H1 (cell line): ENCODE results near the gene CFDP1. TPM values are rescaled to one million over a fixed set of nuclear protein-coding genes. Genes with fewer than 3 reads are reported as not detected.

Experiments used
- CTCF ChIA-PET: fragments of 300-600 bp; sonication (Branson Sonifier 250); formaldehyde crosslinking; loops from one replicate; lab custom pipeline; 2021; ENCODE audit not compliant: partially characterized antibody; lab: Charles Lee
- POLR2A ChIA-PET: fragments of 300-600 bp; sonication (Branson Sonifier 250); formaldehyde crosslinking; loops from one replicate; lab custom pipeline; 2021; ENCODE audit warnings: inconsistent platforms; ENCODE audit not compliant: partially characterized antibody; lab: Charles Lee
- DNase-seq, 2 experiments: peaks; one replicate each; pipeline versions ENCODE4 v3.0.0 to v3.0.0-alpha.2; 2010 to 2022; ENCODE audit warnings: low spot score in 2 of 2, low read depth in 1 of 2, mixed read lengths in 1 of 2
- FAIRE-seq: peaks from 2 replicates; lab custom pipeline; 2011; peaks lifted over from hg19 to GRCh38; lab: Jason Lieb, UNC
- H2AFZ ChIP-seq: 2 replicates; pipeline ENCODE4 v1.8.1; 2012; ENCODE audit warnings: low read length, inconsistent platforms
- H2AK5ac ChIP-seq: 2 replicates; pipeline ENCODE4 v1.6.1; 2013; ENCODE audit warnings: low read depth, low read length
- H2BK120ac ChIP-seq: replicated peaks from 2 replicates; pipeline ENCODE3; 2013; ENCODE audit warnings: low read depth, low read length, inconsistent platforms
- H2BK12ac ChIP-seq: 2 replicates; pipeline ENCODE4 v1.6.1; 2013; ENCODE audit warnings: low read depth, low read length
- H2BK15ac ChIP-seq: 2 replicates; pipeline ENCODE4 v1.6.1; 2013; ENCODE audit warnings: low read length
- H2BK20ac ChIP-seq: 2 replicates; pipeline ENCODE4 v1.6.1; 2013; ENCODE audit warnings: low read length
- H2BK5ac ChIP-seq: 2 replicates; pipeline ENCODE4 v1.6.1; 2013; ENCODE audit warnings: low read depth, low read length
- H3K14ac ChIP-seq: 2 replicates; pipeline ENCODE4 v1.6.1; 2013; ENCODE audit warnings: inconsistent platforms; ENCODE audit not compliant: insufficient read length
- H3K18ac ChIP-seq: 2 replicates; pipeline ENCODE4 v1.6.1; 2013; ENCODE audit warnings: low read length; ENCODE audit errors: extremely low read depth
- H3K23ac ChIP-seq: 2 replicates; pipeline ENCODE4 v1.6.1; 2013; ENCODE audit warnings: inconsistent platforms; ENCODE audit not compliant: insufficient read length
- H3K23me2 ChIP-seq: 2 replicates; pipeline ENCODE4 v1.6.1; 2013; ENCODE audit warnings: low read depth, low read length
- H3K27ac ChIP-seq: 2 replicates; pipeline ENCODE4 v1.6.1; 2011; ENCODE audit warnings: low read depth, low read length, inconsistent platforms
- H3K27me3 ChIP-seq, 4 experiments: replicated peaks in 1 of 4; 1 replicate in 1 of 4; 2 replicates in 3 of 4; pipeline versions ENCODE4 v1.6.1 to v1.8.1; 2011 to 2013; ENCODE audit warnings: low read length in 3 of 4, mild to moderate bottlenecking in 3 of 4, inconsistent platforms in 2 of 4, mixed read lengths in 2 of 4, moderate library complexity in 1 of 4; ENCODE audit not compliant: control insufficient read depth in 3 of 4, insufficient read depth in 3 of 4; ENCODE audit errors: extremely low read depth in 1 of 4
- H3K36me3 ChIP-seq, 4 experiments: 2 replicates each; pipeline versions ENCODE4 v1.6.1 to v1.8.1; 2011 to 2013; ENCODE audit warnings: mild to moderate bottlenecking in 4 of 4, low read length in 3 of 4, moderate library complexity in 2 of 4, control low read depth in 1 of 4, inconsistent platforms in 1 of 4; ENCODE audit not compliant: insufficient read depth in 4 of 4, control insufficient read depth in 2 of 4
- H3K4ac ChIP-seq: replicated peaks from 2 replicates; pipeline ENCODE3; 2013; ENCODE audit warnings: low read length, low read depth, mixed read lengths, inconsistent platforms; ENCODE audit not compliant: insufficient read length
- H3K4me1 ChIP-seq, 4 experiments: replicated peaks in 1 of 4; 1 replicate in 1 of 4; 2 replicates in 3 of 4; pipeline versions ENCODE4 v1.6.1 to v1.8.1; 2011 to 2013; ENCODE audit warnings: low read length in 3 of 4, inconsistent platforms in 2 of 4, mixed read lengths in 1 of 4; ENCODE audit not compliant: insufficient read depth in 4 of 4, control insufficient read depth in 3 of 4
- H3K4me2 ChIP-seq, 2 experiments: 2 replicates each; pipeline versions ENCODE4 v1.6.1 to v1.8.1; 2011 to 2013; ENCODE audit warnings: low read depth in 2 of 2, low read length in 2 of 2, control low read depth in 1 of 2, inconsistent platforms in 1 of 2, mild to moderate bottlenecking in 1 of 2; ENCODE audit not compliant: insufficient read depth in 1 of 2
- H3K4me3 ChIP-seq, 4 experiments: fragments of 200-600, 300-600 bp in 1 of 4; sonication (generic), shearing (Covaris generic), sonication (Bioruptor Twin) in 1 of 4; 2 replicates each; pipeline versions ENCODE4 v1.5.1 to v1.8.1; 2011 to 2016; ENCODE audit warnings: low read length in 4 of 4, low read depth in 3 of 4, control low read depth in 2 of 4, inconsistent platforms in 2 of 4, mild to moderate bottlenecking in 2 of 4, mixed read lengths in 1 of 4, moderate library complexity in 1 of 4; ENCODE audit not compliant: insufficient read depth in 2 of 4; ENCODE audit errors: extremely low read depth in 1 of 4
- H3K56ac ChIP-seq: replicated peaks from 2 replicates; pipeline ENCODE3; 2013; ENCODE audit warnings: low read depth, mild to moderate bottlenecking, mixed read lengths, low read length, inconsistent platforms; ENCODE audit not compliant: insufficient read length
- H3K79me1 ChIP-seq: 2 replicates; pipeline ENCODE4 v1.6.1; 2013; ENCODE audit warnings: low read depth, low read length, control low read depth
- H3K79me2 ChIP-seq, 2 experiments: 2 replicates each; pipeline versions ENCODE4 v1.6.1 to v1.8.1; 2012 to 2013; ENCODE audit warnings: low read length in 2 of 2, mild to moderate bottlenecking in 2 of 2, inconsistent platforms in 1 of 2; ENCODE audit not compliant: insufficient read depth in 2 of 2, control insufficient read depth in 1 of 2
- H3K9ac ChIP-seq, 4 experiments: replicated peaks in 1 of 4; 1 replicate in 1 of 4; 2 replicates in 3 of 4; pipeline versions ENCODE4 v1.6.1 to v1.8.1; 2011 to 2013; ENCODE audit warnings: low read depth in 3 of 4, low read length in 3 of 4, control low read depth in 2 of 4, mild to moderate bottlenecking in 2 of 4, moderate library complexity in 2 of 4, inconsistent platforms in 1 of 4; ENCODE audit errors: extremely low read depth in 1 of 4
- H3K9me3 ChIP-seq, 2 experiments: 2 replicates each; pipeline versions ENCODE4 v1.6.1 to v1.8.1; 2012 to 2013; ENCODE audit warnings: mild to moderate bottlenecking in 2 of 2, moderate library complexity in 2 of 2, control low read depth in 1 of 2, inconsistent platforms in 1 of 2, low read depth in 1 of 2, low read length in 1 of 2, mixed read lengths in 1 of 2; ENCODE audit not compliant: insufficient read depth in 2 of 2
- H4K20me1 ChIP-seq, 2 experiments: replicated peaks in 1 of 2; 2 replicates each; pipeline versions ENCODE3 to v1.8.1; 2011 to 2013; ENCODE audit warnings: inconsistent platforms in 2 of 2, low read length in 2 of 2, mild to moderate bottlenecking in 1 of 2; ENCODE audit not compliant: insufficient read depth in 2 of 2, control insufficient read depth in 1 of 2
- H4K5ac ChIP-seq: 2 replicates; pipeline ENCODE4 v1.6.1; 2013; ENCODE audit warnings: low read length, low read depth, mixed read lengths, inconsistent platforms; ENCODE audit not compliant: insufficient read length
- H4K8ac ChIP-seq: 2 replicates; pipeline ENCODE4 v1.8.0; 2013; ENCODE audit warnings: mild to moderate bottlenecking, moderate library complexity, low read length, inconsistent platforms; ENCODE audit not compliant: insufficient read depth; ENCODE audit errors: extremely low read depth
- H4K91ac ChIP-seq: replicated peaks from 2 replicates; pipeline ENCODE3; 2013; ENCODE audit warnings: low read length, mixed read lengths, inconsistent platforms; ENCODE audit not compliant: insufficient read length
- CBX8 ChIP-seq: fragments of 300-800, 300-1000 bp; sonication (generic); IDR thresholded peaks from 2 replicates; pipeline ENCODE4 v1.7.1; 2016; ENCODE audit warnings: low read depth, low read length, borderline replicate concordance
- CHD2 ChIP-seq: IDR thresholded peaks from 2 replicates; pipeline ENCODE4 v1.6.1; 2012; ENCODE audit warnings: low read length, improper control_type of control experiment
- GABPA ChIP-seq: IDR thresholded peaks from 2 replicates; pipeline ENCODE4 v1.6.1; 2011; ENCODE audit warnings: mild to moderate bottlenecking, low read length, moderate library complexity, borderline replicate concordance; ENCODE audit not compliant: insufficient read depth
- HDAC6 ChIP-seq: IDR thresholded peaks from one replicate; pipeline ENCODE4 v1.7.1; 2012; ENCODE audit warnings: low read depth, mild to moderate bottlenecking, inconsistent platforms, low read length, moderate library complexity
- KDM1A ChIP-seq: fragments of 200-600, 300-600 bp; sonication (generic); IDR thresholded peaks from 2 replicates; pipeline ENCODE4 v1.7.1; 2016; ENCODE audit warnings: mild to moderate bottlenecking, low read length, borderline replicate concordance
- SP1 ChIP-seq: IDR thresholded peaks from 2 replicates; pipeline ENCODE4 v1.6.1; 2011; ENCODE audit warnings: low read depth, low read length
- TCF12 ChIP-seq: IDR thresholded peaks from 2 replicates; pipeline ENCODE4 v1.6.1; 2011; ENCODE audit warnings: low read depth, mild to moderate bottlenecking, low read length
- TEAD4 ChIP-seq: IDR thresholded peaks from 2 replicates; pipeline ENCODE4 v1.6.1; 2012; ENCODE audit warnings: low read depth, low read length, inconsistent platforms, mixed read lengths
- WGBS, 2 experiments: shearing (Covaris generic) in 1 of 2; methylation state at CpG; one replicate each; pipeline versions ENCODE4 v1.1.6 to v1.1.7; 2013 to 2015; ENCODE audit warnings: low lambda C conversion rate in 2 of 2, mixed read lengths in 2 of 2, inconsistent platforms in 1 of 2, low coverage in 1 of 2, missing lambda C conversion rate in 1 of 2; ENCODE audit not compliant: insufficient replicate concordance in 2 of 2, insufficient coverage in 1 of 2, insufficient read length in 1 of 2; ENCODE audit errors: extremely low coverage in 1 of 2, missing lambda C conversion rate in 1 of 2; 5-methylcytosine and 5-hydroxymethylcytosine counted together
- polyA plus RNA-seq, 7 experiments: library from polyadenylated mRNA; depleted of rRNA in 3 of 7; stranded (reverse) in 5 of 7; unstranded in 2 of 7; fragments of >200 nt in 5 of 7; fragments of 200-250 nt in 2 of 7; gene quantifications; 1 replicate in 5 of 7; 2 replicates in 1 of 7; 4 replicates in 1 of 7; pipeline versions ENCODE4 v1.2.1 to v1.2.3, GENCODE V29; 2011 to 2013; ENCODE audit warnings: missing spikeins in 2 of 7, mixed read lengths in 2 of 7
- total RNA-seq: library from RNA; stranded (reverse); fragmentation: NEBNext Ultra II Directional; extraction: Animal tissue kit (Norgen Biotek cat#: 25700); gene quantifications from 2 replicates; pipeline ENCODE4 v1.2.1, GENCODE V29; 2021
- TF ChIP-seq, protein P1 (sequence below): IDR thresholded peaks from 2 replicates; pipeline ENCODE4 v1.6.1; 2012; ENCODE audit warnings: low read length, inconsistent platforms

CFDP1 gene
- total and polyA plus RNA-seq, 2 of the 8 experiments (the other 6 are each of a cell fraction or from before 2014, with no cell fraction given) = 25.5 to 77.3 TPM

DNA sequence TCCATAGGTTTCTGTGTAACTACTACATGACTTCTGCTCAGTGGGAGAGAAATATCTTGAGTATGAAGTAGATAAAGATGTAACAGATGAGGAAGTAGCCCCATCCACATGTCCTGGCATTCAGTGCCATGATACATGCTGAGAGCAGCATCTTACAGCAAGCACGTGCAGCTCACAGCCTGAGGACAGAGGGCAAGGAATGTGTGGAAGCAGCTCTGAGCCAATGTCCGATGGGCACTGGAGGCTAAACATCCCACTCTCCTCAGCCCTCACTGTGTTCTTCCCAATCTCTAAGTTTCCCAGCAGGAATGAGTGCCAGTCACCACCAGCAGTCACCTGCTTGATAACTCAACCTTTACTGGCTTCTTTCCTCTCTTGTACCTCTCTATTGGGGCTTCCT is 40.4 kb downstream of the CFDP1 start:
- Histone ChIP-seq H4K5ac (no peak overlapping the region), H4K8ac (no peak overlapping the region), H2BK5ac (no peak overlapping the region), H2BK12ac (no peak overlapping the region), H3K56ac (no peak overlapping the region), H3K4me2 (no peak overlapping the region), H3K27ac (no peak overlapping the region), H3K9ac (no peak overlapping the region), H4K20me1 (peaks cover 0 to 3% of the 10 kb centered on the region in 2 experiments), H3K79me1 (no peaks in the 10 kb centered on the region; the same call in none of the 2 replicates), H3K18ac (no peak overlapping the region), H3K23me2 (no peaks in the 10 kb centered on the region), H3K4ac (no peak overlapping the region), H2BK120ac (no peak overlapping the region), H2BK15ac (no peak overlapping the region), H3K9me3 (no peaks in the 10 kb centered on the region), H3K79me2 (peaks cover 0 to 2% of the 10 kb centered on the region in 2 experiments; a peak in 1 of 4 replicates), H3K23ac (no peak overlapping the region), H3K4me3 (no peak overlapping the region), H2AK5ac (no peak overlapping the region), H3K27me3 (no peaks in the 10 kb centered on the region), H4K91ac (no peak overlapping the region), H2AFZ (no peak overlapping the region), H2BK20ac (no peak overlapping the region), H3K36me3 (peaks cover 11 to 41% (median 23%) of the 10 kb centered on the region in 4 experiments), H3K14ac (no peak overlapping the region)
- FAIRE-seq (no peak), DNase-seq (no peak)
- POLR2A ChIA-PET = interaction anchor here (0.6 kb wide), 1 partner anchor 14 kb away, joined by 3 read pairs; no protein-coding TSS in a partner anchor
- WGBS, 2 experiments = 87% methylated on average over 2 of the region's 2 CpGs; no CpG with 5 or more reads in 1 of the 2 experiments
- no peak for TF ChIP-seq CBX8
- no peak for TF ChIP-seq TEAD4
- no peak for TF ChIP-seq HDAC6
- TF ChIP-seq GABPA = no peak
- TF ChIP-seq KDM1A = no peak
- TF ChIP-seq CHD2 = no peak
- no peak for TF ChIP-seq SP1
- TF ChIP-seq, protein P1, sequence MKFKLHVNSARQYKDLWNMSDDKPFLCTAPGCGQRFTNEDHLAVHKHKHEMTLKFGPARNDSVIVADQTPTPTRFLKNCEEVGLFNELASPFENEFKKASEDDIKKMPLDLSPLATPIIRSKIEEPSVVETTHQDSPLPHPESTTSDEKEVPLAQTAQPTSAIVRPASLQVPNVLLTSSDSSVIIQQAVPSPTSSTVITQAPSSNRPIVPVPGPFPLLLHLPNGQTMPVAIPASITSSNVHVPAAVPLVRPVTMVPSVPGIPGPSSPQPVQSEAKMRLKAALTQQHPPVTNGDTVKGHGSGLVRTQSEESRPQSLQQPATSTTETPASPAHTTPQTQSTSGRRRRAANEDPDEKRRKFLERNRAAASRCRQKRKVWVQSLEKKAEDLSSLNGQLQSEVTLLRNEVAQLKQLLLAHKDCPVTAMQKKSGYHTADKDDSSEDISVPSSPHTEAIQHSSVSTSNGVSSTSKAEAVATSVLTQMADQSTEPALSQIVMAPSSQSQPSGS = no peak
- TF ChIP-seq TCF12 = no peak
- TF ChIP-seq, all 59 proteins: peak for 0
- no peaks in the 10 kb centered on the region for H3K4me1 ChIP-seq
- CTCF ChIA-PET = interaction anchor here (0.7 to 2.6 kb wide), 6 partner anchors 9 to 157 kb away, joined by 3 to 14 read pairs (median 4); no protein-coding TSS in a partner anchor
